Left lobe of liver (tissue), 2 donors: ENCODE results near the gene PSEN1. TPM values are rescaled to one million over a fixed set of nuclear protein-coding genes. Genes with fewer than 3 reads are reported as not detected.

Experiments
- ATAC-seq: fragments of 200-7000 bp; cut with Tn5 transposase; one replicate; pipeline ENCODE4 v1.9.1; 2020; ENCODE audit warnings: mild to moderate bottlenecking, moderate library complexity
- DNase-seq: peaks from one replicate; pipeline ENCODE4 v3.0.0-alpha.2; 2020; ENCODE audit warnings: low spot score
- total RNA-seq: library from RNA; stranded (reverse); gene quantifications from one replicate; pipeline ENCODE4 v1.2.1, GENCODE V29; 2021
- donor health status: DM: no; HTN: no; CAD: no; lungs with moderate emphysema.
- donor health status: DM: no; HTN: yes; CAD: no.

Gene PSEN1
- total RNA-seq, 1 donor from 2014 or later: 22.8 TPM

DNA sequence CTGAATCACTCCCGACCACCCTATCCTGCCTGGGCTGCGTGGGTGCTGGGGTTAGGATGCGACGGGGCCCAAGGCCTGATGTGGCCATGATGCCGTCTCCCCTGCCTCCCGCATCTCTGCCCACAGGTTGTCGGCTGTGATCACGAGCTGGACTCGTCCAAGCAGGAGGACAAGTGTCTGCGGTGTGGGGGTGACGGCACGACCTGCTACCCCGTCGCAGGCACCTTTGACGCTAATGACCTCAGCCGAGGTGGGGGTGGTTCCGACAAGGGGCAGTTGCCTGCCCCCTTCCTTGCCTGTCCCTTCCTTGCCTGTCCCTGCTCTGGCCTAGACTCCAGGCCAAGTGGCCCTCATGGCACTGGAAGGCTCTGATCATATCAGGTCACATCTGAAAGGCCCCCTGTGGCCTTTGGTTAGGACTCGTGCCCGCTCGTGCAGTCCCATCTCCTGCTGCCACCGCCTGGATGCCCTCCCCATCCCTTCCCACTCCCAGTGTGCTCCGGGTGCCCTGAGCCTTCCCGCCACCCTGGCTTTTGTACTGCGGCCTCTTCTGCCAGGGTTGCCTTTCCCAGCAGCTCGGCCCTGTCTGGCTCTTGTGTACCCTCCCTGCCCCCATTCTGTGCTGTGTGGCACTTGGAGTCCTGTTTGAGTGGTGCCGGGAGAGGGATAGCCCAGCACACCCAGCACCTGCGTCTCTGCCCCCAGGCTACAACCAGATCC is 114.6 kb downstream of the PSEN1 start:
- DNase-seq: no peak
- no peak for ATAC-seq

DNA sequence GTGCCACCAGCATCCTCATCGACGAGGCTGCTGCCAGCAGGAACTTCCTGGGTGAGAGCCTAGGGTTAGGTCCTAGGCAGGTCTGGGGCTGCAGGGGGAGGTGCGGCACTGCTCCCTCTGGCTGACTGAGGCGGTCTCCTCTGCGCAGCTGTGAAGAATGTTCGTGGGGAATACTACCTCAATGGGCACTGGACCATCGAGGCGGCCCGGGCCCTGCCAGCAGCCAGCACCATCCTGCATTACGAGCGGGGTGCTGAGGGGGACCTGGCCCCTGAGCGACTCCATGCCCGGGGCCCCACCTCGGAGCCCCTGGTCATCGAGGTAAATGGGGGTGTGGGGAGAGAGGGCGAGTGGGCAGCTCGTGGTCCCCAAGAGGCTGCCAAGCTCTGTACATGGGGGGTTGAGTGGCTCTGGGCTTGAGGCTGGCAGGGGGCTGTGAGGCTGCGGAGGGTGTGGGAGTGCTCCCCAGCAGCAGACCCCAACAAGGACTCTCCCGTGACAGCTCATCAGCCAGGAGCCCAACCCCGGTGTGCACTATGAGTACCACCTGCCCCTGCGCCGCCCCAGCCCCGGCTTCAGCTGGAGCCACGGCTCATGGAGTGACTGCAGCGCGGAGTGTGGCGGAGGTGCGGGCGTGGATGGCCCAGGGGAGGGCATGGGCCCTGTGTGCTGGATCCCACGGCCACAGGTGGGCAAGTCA is 115.4 kb downstream of the PSEN1 start:
- no peak for ATAC-seq
- no peak for DNase-seq

DNA sequence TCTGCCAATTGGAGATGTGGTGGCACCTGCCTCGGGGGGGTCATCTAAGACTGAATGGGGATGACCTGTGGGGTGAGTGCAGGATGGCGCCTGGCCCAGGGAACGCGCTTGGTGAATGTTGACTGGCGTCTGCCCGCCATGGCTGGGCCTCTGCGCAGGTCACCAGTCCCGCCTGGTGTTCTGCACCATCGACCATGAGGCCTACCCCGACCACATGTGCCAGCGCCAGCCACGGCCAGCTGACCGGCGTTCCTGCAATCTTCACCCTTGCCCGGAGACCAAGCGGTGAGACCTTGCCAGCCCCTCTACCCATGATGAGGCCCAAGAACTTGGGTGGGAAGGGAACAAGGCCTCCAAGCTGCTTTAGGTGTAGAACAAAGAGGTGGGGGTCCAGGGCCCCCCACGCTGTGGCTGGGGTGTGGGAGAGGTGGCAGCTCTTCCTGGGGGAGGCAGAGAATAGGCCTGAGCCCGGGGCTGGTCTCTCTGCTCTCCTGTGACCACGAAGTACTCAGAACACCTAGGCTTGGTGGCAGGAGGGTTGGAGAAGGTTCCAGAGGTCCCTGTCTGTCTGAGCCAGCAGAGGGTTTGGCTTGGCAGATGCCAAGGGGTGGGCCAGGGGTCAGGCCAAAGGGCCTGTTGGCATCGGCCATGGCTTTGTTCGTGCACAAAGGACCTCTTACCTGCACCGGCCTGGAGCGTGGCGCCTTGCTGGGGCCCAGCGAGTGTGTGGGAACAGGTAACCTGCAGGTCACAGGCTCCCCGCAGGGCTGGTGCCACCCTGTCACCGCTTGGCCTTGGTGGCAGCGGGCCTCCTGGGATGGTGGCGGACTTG is 116.4 kb downstream of the PSEN1 start:
- no peak for ATAC-seq
- no peak for DNase-seq

DNA sequence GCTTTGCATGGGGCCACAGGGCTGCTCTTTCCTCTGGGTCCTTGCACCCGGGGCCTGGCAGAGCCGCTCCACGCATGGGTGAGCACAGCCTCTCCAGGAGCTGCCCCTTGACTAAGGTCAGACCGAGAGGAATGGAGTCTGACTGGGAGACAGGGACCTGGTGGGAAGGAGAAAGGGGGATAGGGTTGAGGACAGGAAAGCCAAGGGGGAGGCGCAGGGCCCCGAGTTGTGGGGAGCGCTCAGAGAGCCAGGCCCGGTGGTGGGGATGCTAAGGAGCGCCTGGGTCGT is 117.0 kb downstream of the PSEN1 start:
- DNase-seq: no peak
- no peak for ATAC-seq

DNA sequence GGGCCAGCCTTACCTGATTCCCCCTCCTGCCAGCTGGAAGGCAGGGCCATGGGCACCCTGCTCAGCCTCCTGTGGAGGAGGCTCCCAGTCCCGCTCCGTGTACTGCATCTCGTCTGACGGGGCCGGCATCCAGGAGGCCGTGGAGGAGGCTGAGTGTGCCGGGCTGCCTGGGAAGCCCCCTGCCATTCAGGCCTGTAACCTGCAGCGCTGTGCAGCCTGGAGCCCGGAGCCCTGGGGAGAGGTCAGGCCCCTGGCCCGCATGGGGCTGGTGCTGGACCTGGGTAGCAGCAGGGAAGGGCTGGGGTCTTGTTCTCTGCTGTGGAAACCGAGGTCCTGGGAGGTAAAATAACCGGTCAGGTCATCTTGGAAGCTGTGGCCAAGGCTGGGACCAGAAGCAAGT is 117.4 kb downstream of the PSEN1 start:
- ATAC-seq (no peak), DNase-seq (no peak)

DNA sequence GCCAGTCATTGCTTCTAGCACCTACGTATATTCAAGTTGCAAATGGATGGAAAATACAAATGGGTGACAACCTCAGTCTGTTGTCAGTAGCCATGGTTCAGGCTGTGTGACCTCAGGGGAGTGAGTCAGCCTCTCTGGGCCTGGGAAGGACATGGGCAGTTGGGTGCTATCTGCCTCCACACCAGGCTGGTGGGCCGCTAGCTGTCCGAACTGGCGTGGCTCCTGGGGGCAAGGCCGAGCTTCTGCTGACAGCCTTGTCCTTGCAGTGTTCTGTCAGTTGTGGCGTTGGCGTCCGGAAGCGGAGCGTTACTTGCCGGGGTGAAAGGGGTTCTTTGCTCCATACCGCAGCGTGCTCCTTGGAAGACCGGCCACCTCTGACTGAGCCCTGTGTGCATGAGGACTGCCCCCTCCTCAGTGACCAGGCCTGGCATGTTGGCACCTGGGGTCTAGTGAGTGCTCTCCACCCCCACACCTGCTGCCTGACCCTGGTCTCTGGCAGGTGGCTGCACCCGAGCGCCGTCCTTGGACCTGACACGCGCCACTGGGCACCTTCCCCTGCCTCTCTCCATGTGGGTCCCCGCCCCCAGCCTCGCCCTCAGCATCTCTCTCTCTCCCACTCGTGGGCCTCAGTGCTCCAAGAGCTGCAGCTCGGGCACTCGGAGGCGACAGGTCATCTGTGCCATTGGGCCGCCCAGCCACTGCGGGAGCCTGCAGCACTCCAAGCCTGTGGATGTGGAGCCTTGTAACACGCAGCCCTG is 118.1 kb downstream of the PSEN1 start:
- ATAC-seq: no peak
- DNase-seq: no peak

DNA sequence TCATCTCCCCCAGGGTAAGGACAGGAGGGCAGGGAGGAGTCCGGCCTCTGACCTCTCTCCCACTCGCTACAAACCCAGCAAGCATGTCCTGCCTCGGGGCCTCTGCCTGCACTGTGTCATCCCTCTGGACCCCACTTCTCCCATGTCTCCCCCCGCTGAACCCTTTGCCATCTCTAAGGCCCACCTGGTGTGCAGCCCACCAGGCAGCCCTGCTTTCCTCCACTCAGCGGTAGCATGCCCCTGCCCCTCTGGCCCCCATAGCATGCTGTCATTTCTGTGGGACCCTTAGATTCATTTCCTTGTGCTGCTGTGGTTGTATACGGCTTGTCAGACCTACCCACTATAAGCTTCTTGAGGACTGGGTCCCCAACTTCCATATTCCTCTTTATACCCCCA is 118.7 kb downstream of the PSEN1 start:
- ATAC-seq: no peak
- DNase-seq: no peak

DNA sequence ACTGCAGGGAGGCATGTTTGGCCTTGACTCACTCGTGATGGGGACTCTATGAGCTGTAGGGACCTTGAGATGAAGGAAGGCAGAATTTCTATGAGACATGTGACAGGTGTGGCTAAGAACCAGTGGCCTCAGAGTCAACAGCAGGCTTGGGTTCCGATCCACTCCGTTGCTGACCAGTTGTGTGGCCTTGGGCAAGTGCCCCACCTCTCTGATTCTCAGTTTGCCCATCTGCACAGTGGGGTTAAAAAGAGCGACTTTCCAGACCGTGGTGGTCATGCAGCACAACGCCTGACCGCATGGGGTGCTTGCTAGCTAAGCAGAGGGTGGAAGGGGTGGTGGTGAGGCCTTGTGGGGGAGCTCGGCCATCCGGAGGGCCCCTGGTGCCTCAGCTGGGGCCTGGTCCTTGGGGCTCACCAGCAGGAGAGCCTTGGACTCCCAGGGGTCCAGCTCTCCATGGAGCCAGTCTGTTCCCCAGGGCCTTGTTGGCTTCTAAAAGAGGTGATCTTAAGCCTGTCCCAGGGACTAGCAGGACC is 119.5 kb downstream of the PSEN1 start:
- DNase-seq: no peak
- ATAC-seq: no peak

DNA sequence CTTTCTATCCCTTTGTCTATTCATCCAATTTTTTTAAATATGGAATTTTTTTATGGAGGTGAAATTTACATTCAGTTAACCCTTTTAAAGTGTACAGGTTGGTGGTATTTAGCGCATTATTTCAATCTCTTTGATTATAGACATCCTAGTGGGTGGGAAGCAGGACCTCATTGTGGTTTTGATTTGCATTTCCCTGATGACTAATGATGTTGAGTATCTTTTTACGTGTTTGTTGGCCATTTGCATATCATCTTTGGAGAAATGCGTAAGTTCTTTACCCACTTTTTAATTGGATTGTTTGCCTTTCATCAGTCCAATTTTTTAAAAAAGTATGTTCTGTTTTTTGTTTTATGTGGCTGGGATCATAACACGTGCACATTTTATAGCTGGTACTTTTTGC is 121.8 kb downstream of the PSEN1 start:
- no peak for DNase-seq
- no peak for ATAC-seq

DNA sequence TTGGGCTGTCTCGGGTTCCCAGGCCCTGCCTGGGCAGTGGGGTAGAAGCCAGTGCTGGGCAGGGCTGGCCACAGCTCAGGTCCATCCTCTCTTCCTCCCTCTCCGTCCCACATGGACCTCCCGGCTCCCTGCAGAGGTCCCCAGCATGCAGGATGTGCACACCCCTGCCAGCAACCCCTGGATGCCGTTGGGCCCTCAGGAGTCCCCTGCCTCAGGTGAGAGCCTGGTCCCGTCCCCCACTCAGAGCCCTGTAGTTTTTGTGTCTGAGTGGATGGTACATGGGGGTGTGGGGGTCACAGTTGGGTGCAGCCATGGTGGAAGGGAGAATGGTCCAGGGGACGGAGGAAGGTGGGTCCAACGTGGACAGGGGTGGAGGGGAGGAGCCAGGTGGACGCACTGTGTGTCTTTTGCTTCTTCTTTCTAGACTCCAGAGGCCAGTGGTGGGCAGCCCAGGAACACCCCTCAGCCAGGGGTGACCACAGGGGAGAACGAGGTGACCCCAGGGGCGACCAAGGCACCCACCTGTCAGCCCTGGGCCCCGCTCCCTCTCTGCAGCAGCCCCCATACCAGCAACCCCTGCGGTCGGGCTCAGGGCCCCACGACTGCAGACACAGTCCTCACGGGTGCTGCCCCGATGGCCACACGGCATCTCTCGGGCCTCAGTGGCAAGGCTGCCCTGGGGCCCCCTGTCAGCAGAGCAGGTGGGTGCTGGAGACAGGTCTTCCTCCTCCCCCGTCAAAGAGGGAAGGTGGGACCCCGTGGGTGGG is 122.7 kb downstream of the PSEN1 start:
- ATAC-seq: no peak
- no peak for DNase-seq

DNA sequence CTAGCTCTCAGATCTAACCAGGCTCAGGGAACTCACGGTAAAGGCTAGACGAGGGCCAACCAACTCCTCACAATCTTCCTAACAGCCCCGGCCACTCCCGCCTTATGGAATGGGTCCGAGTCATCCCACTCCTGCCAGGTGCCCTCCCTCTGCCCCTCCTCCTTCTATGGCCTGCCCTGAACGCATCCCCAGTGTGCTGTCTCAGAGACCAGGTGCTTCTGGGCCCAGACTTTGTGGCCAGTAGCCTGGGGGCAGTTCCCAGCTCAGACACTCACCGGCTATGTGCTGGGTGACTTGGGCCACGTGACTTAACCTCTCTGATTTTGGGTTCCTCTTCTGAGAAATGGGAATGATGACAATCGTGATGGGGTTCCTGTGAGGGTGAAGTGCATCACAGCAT is 123.5 kb downstream of the PSEN1 start:
- DNase-seq: no peak
- no peak for ATAC-seq

DNA sequence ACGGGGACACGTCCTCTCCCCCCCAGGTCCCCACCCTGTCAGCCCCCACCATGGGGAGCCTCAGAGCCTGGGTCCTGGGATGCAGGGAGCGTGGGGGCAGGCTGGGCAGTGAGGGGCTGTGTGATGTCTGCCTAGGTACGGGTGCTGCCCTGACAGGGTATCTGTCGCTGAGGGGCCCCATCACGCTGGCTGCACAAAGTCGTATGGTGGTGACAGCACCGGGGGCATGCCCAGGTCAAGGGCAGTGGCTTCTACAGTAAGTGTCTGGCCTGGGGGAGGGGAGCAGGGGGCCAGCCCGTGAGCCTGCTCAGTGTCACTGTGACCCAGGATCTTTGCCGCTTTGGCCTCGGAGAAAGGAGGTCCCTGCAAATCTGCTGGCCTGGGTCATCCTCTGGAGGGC is 124.3 kb downstream of the PSEN1 start:
- ATAC-seq (no peak), DNase-seq (no peak)

DNA sequence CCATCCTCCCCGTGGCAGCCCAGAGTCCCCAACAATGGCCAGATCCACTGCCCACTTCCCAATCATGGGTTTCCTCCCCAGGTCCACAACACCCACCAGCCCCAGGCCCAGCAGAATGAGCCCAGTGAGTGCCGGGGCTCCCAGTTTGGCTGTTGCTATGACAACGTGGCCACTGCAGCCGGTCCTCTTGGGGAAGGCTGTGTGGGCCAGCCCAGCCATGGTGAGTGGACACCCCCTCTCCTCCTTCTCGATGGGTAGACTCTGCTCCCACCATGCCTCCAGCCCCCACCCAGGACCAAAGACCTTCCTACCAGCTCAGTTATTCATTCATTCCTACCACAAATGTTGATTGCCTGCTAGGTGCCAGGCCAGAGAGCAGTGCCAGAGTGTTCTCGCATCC is 124.8 kb downstream of the PSEN1 start:
- DNase-seq: no peak
- no peak for ATAC-seq

DNA sequence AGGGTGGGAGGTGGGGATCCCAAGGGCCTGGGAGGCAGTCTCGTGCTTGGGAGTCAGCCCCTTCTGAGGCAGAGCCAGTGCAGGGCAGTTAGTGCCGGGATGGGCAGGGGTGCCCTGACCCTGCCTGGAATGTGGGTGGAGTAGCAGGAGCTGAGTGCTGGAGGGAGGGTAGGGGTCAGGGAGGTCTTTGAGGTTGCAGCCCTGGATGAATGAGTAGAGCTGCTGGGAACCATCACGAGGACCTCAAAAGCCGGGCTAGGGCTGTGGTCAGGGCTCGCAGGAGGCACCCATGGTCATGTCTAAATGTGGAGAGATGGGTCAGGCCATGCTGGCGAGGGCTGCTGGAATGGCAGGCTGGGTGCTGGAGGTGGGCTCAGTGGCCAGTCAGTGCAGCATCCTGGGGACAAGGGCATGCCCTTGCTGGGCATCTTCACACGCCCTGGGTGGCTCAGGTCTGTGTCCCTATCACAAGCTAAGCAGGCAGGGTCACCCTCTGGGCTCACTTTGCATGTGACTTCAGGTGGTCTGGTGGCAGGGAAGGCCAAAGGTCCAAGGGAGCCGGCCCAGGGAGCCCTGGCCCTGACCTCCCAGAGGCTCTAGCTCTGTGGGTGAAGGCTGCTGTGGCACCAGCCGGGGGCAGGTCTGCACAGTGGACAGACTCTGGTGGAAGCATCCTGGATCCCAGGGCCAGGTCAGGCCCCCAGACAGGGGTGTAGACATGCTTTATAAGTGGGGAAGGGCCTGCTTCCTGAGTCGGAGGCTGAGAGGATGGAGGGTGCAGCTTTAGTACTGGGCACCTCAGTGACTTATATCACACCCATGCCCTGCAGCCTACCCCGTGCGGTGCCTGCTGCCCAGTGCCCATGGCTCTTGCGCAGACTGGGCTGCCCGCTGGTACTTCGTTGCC is 125.5 kb downstream of the PSEN1 start:
- DNase-seq (no peak), ATAC-seq (no peak)

DNA sequence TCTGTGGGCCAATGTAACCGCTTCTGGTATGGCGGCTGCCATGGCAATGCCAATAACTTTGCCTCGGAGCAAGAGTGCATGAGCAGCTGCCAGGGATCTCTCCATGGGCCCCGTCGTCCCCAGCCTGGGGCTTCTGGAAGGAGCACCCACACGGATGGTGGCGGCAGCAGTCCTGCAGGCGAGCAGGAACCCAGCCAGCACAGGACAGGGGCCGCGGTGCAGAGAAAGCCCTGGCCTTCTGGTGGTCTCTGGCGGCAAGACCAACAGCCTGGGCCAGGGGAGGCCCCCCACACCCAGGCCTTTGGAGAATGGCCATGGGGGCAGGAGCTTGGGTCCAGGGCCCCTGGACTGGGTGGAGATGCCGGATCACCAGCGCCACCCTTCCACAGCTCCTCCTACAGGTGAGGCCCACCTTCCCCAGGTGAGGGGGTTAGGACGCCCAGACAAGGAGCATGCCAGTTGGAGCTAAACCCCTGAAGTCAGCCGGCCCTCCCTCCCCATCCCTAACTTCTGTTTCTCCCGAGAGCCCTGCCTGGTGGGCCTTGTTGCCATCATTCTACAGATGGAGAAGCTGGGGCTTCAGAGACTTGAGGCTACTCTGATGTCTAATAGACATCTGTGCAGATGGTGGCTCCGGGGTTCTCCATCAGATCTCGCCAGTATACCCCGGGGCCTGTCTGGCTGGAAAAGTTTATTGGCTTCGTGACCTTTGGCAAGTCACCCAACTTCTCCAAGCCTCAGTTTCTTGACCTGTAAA is 126.3 kb downstream of the PSEN1 start:
- DNase-seq: no peak
- no peak for ATAC-seq

DNA sequence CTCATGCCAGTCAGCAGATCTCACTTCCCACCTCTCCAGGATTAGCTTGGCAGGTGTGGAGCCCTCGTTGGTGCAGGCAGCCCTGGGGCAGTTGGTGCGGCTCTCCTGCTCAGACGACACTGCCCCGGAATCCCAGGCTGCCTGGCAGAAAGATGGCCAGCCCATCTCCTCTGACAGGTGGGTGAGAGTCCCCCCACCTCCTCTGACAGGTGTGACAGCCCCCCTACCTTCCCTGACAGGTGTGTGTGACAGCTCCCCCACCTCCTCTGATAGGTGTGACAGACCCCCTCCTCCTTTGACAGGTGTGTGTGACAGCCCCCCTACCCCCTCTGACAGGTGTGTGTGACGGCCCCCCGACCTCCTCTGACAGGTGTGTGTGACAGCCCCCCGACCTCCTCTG is 127.3 kb downstream of the PSEN1 start:
- DNase-seq: no peak
- no peak for ATAC-seq

DNA sequence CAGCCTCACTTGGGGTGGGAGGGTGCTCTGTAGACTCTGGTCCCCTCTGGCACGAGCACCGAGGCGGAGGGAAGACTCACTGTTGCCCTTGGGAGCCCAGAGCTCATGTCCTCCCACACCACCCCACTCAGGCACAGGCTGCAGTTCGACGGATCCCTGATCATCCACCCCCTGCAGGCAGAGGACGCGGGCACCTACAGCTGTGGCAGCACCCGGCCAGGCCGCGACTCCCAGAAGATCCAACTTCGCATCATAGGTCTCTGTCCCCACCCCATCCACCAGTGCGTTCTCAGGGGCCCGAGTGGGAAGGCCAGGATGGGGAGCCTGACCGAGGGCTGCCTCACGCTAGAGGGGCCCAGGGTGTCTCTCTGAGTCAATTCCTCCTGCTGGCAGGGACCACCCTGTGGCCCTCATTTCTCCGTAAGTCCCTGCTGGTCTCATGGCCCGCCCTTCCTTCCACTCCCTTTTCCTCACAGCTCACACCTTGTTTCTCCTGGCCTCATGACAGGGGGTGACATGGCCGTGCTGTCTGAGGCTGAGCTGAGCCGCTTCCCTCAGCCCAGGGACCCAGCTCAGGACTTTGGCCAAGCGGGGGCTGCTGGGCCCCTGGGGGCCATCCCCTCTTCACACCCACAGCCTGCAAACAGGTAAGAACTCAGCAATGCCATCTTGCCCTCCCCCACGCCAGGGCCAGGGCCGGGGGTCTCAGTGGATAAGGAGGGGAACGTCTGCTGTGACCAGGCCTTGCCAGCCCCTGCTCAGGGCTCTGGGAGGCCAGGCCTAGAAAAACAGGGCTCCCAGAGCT is 128.0 kb downstream of the PSEN1 start:
- no peak for DNase-seq
- no peak for ATAC-seq
